NCI-H446 treated with DMSO at 0.1 percent for 48 hours (cell line): ENCODE data around the gene KIRREL3.

ENCODE experiments used
- DNase-seq: peaks from one replicate; lab custom pipeline; 2025; lab: John Stamatoyannopoulos, UW

Gene KIRREL3

GRCh38 chr11:126914941-126915340, 85.6 kb downstream of the KIRREL3 start:
- DNase-seq = no peak

GRCh38 chr11:126914166-126914565, 86.4 kb downstream of the KIRREL3 start:
- no peak for DNase-seq

DNA sequence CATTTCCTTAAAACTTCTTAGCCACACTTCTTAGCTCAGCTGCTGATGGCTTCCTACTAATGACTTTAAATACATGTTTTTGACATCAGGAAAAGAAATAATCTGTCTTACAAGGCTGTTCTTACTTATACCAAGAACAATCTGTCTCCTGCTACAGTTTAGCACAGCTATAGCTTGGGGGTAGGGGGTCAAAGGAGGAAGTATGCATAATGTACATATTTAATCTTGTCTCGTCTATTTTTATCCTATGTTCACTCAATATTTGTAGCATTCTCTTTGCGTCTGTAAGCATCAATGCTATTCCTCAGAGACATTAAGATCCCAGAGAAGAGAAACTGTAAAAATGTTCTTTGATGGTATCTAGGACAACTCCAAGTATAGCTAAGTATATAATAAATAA, 96.0 kb downstream of the KIRREL3 start:
- DNase-seq = no peak

DNA sequence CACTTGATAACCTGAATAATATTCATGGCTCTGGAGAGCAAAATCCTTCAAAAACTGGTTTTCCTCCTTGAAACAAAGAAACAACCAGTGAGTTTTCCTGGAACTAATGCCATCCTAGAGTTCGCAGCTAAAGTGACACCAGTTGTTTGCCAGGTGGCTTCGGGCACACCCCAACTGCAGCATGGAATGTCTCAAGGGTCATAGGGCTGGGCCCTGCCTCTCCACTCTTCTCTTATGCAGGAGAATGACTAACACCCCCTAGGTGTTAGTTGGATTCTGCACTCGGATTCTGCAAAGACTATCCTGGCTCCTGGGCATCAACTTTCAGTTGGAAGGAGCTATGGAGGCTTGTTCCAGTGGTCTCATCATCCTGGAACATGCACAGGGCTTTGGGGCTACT, 98.8 kb downstream of the KIRREL3 start:
- DNase-seq = no peak

DNA sequence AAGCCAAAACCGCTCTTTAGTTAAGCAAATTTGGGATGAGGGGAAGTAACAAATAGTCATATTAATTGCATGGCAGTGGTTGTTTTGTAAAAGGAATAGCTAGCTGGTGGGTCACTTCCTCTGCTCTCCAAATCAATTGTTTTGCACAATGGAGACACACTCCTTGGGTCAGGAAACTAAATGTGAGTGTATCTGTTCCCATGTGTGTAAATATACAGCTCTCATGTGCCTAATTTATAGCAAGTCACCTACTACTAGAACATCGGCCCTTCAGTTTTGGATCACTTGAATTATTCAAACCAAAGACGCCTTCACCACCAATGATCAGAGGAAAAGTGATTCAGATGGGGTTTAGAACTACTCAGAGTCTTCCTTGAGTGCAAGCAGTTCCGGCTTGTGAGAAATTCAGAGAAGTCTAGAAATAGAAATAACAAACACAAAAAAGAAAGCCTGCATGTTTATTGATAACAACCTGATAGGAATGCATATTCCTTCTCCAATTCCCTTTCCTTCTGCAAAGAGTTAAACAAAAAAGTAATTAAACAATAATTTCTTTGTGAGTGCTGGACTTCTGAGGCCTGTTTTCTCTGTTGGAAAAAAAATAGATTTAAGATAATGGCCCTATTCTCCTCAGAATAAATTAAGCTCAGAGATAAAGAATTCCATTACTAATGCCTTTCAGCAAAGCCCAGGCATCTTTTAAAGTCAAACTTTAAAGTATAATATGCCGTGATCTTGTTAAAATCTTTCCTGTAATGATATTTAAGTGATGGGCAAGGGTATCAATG, 100.4 kb downstream of the KIRREL3 start:
- DNase-seq = no peak

GRCh38 chr11:126898802-126899201, 101.8 kb downstream of the KIRREL3 start:
- no peak for DNase-seq

GRCh38 chr11:126897430-126897829, 103.1 kb downstream of the KIRREL3 start:
- DNase-seq = no peak

GRCh38 chr11:126896025-126896424, 104.5 kb downstream of the KIRREL3 start:
- DNase-seq = no peak

DNA sequence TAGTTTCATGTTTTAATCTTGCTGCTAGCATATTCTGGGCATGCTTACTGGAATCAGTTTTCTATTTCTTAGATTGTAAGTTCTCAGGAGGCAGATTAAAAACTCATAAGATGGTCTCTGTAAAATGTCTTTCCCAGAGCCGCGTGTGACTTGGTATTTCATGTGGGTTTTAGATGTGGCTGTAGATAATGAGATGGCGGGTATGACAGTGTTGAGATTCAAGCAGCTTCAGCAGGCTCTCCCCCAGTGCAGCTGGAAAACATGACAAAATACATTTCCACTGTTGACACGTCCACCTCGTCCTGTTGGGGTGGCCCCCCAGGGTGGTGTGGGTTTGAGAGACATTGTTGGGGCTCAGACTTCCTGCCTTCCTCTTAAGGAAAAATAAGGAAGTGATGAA, 106.8 kb downstream of the KIRREL3 start:
- no peak for DNase-seq

- DNase-seq = no peak
Measured at GRCh38 chr11:126892756-126893155, 107.8 kb downstream of the KIRREL3 start.

DNA sequence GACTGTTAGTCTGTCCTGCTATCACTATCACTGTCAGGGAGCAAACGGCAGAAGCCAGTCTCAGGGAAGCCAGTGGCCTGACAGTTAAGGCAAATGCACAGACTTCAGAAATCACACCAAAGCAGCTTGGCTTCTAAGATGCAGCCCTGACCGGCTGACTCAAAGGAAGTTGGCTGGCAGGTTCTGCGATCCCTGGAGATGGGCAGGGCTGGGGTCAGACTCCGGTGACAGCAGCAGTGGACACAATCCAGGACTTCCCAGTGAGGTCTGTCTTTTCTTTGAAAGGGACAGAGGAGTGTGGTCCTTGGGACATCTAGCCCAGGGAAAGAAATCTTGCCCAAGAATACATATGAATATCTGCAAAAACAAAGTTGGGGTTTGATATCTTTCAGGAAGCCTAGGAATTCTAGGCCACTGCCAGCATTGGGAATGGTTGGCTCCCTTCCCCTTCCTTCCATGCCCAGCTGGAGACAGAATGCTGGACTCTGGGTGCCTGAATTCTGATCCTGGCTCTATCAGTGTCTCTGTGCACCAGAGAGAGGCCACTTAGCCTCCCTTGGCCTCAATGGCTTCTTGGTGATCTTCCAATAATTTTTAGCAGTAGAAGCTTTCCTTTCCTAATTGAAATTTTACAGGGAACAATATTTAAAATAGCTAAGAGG, 108.9 kb downstream of the KIRREL3 start:
- no peak for DNase-seq

- DNase-seq = no peak
Measured at GRCh38 chr11:126890561-126890960, 110.0 kb downstream of the KIRREL3 start.

DNA sequence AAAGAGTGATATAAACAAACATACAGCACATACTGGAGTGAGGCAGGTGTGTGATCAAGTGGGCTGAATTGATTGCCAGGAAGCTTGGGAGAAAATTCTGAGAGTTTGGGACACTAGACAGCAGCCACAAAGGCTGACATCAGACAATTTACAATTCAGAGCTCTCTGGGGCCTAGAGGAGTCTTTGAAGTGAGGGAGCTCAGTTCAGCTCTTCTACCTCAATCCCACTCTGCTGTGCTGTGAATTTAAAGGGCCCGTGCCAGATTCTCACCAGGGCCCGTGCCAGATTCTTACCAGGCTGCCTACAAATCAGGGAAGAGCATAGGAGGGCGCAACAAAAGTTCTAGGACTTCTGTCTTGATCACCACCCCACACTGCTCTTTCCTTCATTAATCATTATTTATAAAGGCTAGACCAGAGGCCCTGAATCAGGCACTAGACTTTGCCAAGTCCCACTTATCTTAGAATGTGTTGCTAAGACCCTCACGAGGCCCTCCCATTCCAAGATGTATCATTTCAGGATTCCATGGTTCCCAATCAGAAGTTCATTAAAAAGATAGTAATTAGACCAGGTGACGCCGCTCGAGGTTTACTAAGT, 112.4 kb downstream of the KIRREL3 start:
- DNase-seq = no peak

- DNase-seq = no peak
Measured at GRCh38 chr11:126886636-126887035, 113.9 kb downstream of the KIRREL3 start.

DNA sequence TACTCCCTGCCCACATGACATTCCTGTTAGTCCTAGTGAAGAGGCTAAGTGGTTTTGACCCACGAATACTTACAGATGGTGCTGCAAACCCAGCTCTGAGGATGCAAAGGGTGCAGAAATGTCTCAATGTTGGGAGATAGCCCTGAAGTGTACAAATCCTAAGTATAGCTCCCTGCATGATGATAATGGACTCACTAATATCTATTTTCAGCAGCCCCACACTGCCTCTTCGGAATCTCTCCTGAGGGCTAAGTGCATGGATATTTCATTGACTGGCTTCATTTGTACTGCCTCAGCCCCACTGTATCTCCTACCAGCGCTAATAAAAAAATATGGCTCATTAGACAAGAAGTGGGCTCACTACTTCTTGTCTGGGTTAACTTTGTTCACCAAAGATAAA, 114.5 kb downstream of the KIRREL3 start:
- DNase-seq = no peak

DNA sequence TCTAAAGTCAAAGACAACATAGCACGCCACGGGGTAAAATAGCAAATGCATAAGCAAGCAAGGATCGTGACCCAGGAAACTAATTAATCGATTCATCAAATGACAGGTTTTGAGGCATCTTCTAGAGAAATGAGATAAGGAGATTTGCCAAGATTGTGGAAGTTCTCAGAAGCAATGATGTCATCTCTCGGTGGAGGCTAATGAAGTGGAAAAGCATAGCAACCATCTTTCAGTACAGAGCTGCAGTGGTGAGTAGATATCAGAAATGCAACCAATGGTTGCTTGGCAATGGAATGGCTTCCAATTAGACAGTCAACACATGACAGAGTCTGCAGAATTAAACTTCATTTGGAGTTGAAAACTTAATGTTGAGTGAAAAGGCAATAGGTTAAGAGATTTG, 116.0 kb downstream of the KIRREL3 start:
- no peak for DNase-seq

DNA sequence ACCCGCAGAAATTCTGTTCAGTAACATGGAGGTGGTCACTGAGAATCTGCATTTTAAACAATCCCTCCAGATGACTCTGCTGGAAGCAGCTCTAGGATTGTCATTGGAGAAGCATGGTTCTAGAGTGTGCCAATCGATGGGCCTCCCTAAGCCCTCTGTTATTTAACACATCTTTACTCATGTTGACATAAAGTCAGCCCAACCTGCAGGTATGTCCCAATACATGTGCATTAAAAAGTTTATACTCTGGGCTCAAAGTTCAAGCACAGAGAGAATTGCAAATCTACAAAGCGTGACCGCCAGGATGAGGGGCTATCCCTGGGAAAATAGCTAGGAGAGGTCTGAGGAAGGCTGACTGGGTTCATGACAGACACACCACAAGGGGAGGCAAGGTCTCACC, 116.4 kb downstream of the KIRREL3 start:
- no peak for DNase-seq

DNA sequence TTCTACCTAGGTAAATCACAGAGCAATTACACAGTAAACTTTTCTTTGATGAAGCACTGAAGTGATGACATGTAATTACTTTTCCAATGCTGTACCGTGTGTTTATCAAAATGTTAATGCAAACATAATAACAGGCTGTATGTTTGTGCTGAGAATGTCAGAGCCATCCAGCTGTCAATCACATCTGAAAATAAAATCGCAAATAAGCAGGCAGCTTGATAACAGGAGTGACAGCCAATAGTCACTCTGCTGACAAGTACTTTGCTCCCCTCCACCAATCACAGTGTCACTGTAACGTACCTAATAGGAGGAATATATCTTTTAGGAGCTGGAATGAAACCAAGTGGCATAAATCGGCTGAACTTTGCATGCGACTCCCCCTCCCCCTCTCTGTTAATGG, 119.7 kb downstream of the KIRREL3 start:
- no peak for DNase-seq

GRCh38 chr11:126879516-126879915, 121.1 kb downstream of the KIRREL3 start:
- DNase-seq = no peak

GRCh38 chr11:126878913-126879482, 121.6 kb downstream of the KIRREL3 start:
- no peak for DNase-seq

- no peak for DNase-seq
Measured at GRCh38 chr11:126874831-126875230, 125.7 kb downstream of the KIRREL3 start.

DNA sequence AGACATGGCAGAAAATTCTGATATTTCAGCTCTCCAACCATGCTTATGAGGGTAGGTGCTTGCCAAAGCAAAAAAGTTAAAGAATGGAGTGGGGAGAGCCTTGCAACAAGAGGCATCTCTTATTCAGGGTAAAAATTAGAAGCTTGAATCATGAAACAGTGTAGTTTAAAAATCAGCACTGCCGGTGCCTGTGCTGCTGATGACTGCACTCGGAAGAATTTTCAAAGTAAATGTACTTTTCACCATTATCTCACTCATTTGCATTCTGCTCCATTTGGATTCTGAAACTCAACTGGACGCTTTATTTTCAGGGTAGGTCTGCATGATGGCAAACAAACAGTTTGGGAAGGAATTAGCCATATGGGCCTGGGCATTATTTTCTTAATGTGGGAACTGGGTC, 126.3 kb downstream of the KIRREL3 start:
- no peak for DNase-seq

DNA sequence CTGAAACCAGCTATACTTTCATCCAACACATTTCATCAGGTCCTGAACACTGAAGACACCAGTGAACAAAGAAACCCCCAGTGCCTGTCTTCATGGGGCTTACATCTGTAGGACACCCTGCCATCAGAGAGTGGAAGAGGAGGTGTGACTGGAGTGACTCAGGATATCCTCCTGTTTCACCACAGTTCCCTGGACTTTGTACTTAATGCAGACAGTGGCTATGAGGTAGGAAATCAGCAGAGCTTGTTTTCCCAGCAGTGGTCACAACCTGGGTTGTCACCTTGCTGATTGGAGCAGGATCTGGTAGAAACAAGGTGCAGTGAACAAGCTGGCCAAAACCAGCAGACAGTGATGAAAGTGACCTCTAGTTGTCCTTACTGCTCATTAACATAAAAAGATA, 128.8 kb downstream of the KIRREL3 start:
- no peak for DNase-seq
